K562 (cell line): ENCODE measurements around the gene PEBP1. TPM values are rescaled to one million over a fixed set of nuclear protein-coding genes. Genes with fewer than 3 reads are reported as not detected.

Experiments
- ATAC-seq: fragments of 200-7000 bp; cut with Tn5 transposase; 3 replicates; pipeline ENCODE4 v1.9.1; 2020; ENCODE audit warnings: moderate library complexity
- BruUV-seq: library from RNA; stranded (reverse); fragments of 400-500 nt; replicated peaks from 2 replicates; lab custom pipeline; 2021; lab: Mats Ljungman, UMichigan
- CTCF ChIA-PET: fragments of 300-600 bp; formaldehyde crosslinking; extraction: SDS; loops from one replicate; lab custom pipeline; 2021; ENCODE audit warnings: low intra/inter-chr PET ratio; lab: Yijun Ruan, JAX
- POLR2A ChIA-PET: fragments of 300-600, 350-650 bp; sonication (Branson Sonifier 250); formaldehyde crosslinking; extraction: SDS; loops from one replicate; lab custom pipeline; 2021; ENCODE audit warnings: antibody characterized with exemption, inconsistent platforms; lab: Yijun Ruan, JAX
- DNase-seq, 4 experiments: peaks; one replicate each; pipeline versions ENCODE4 v3.0.0 to v3.0.0-alpha.2; 2011 to 2018; ENCODE audit warnings: low spot score in 3 of 4, mixed read lengths in 3 of 4; ENCODE audit errors: extremely low read depth in 1 of 4
- FAIRE-seq: peaks from 2 replicates; lab custom pipeline; 2011; peaks lifted over from hg19 to GRCh38; lab: Jason Lieb, UNC
- H2AFZ ChIP-seq: 2 replicates; pipeline ENCODE4 v1.6.0; 2011; ENCODE audit warnings: low read depth, low read length, control low read depth, inconsistent platforms
- H3K27ac ChIP-seq: fragments of 200-600 bp; 3 replicates; pipeline ENCODE4 v1.8.0; 2011; ENCODE audit warnings: low read depth, mild to moderate bottlenecking, control low read depth, inconsistent platforms, low read length, moderate library complexity, mixed read lengths; ENCODE audit errors: extremely low read depth
- H3K27me3 ChIP-seq, 2 experiments: fragments of 300-600 bp in 1 of 2; 2 replicates in 1 of 2; 3 replicates in 1 of 2; pipeline versions ENCODE4 v1.6.0 to v1.8.0; 2011; ENCODE audit warnings: inconsistent platforms in 2 of 2, low read length in 2 of 2, mild to moderate bottlenecking in 1 of 2, mixed read lengths in 1 of 2, moderate library complexity in 1 of 2; ENCODE audit not compliant: control insufficient read depth in 2 of 2, insufficient read depth in 2 of 2
- H3K36me3 ChIP-seq: fragments of 300-600 bp; 3 replicates; pipeline ENCODE4 v1.8.0; 2011; ENCODE audit warnings: mild to moderate bottlenecking, low read length, inconsistent platforms; ENCODE audit not compliant: control insufficient read depth, insufficient read depth
- H3K4me1 ChIP-seq, 2 experiments: fragments of 200-600 bp in 1 of 2; replicated peaks in 1 of 2; 2 replicates in 1 of 2; 3 replicates in 1 of 2; pipeline versions ENCODE4 v1.5.1 to v1.8.0; 2011; ENCODE audit warnings: inconsistent platforms in 2 of 2, low read length in 2 of 2, mild to moderate bottlenecking in 1 of 2, mixed read lengths in 1 of 2, moderate library complexity in 1 of 2; ENCODE audit not compliant: control insufficient read depth in 2 of 2, insufficient read depth in 2 of 2
- H3K4me2 ChIP-seq: 2 replicates; pipeline ENCODE4 v1.6.1; 2011; ENCODE audit warnings: low read length, control low read depth, inconsistent platforms, mixed read lengths; ENCODE audit not compliant: insufficient read depth
- H3K4me3 ChIP-seq: fragments of 200-600 bp; sonication (generic), shearing (Covaris generic); 2 replicates; pipeline ENCODE4 v1.5.1; 2016; ENCODE audit warnings: control low read depth, inconsistent platforms
- H3K79me2 ChIP-seq: fragments of 200-600 bp; 3 replicates; pipeline ENCODE4 v1.8.0; 2011; ENCODE audit warnings: low read length, inconsistent platforms; ENCODE audit not compliant: control insufficient read depth, insufficient read depth
- H3K9ac ChIP-seq, 2 experiments: 2 replicates each; pipeline versions ENCODE4 v1.6.0 to v1.6.1; 2011; ENCODE audit warnings: low read depth in 2 of 2, low read length in 2 of 2, control low read depth in 1 of 2, inconsistent platforms in 1 of 2, mild to moderate bottlenecking in 1 of 2, mixed read lengths in 1 of 2; ENCODE audit not compliant: insufficient read depth in 1 of 2
- H3K9me1 ChIP-seq: one replicate; pipeline ENCODE4 v1.6.0; 2011; ENCODE audit warnings: inconsistent platforms, mild to moderate bottlenecking, low read length, moderate library complexity; ENCODE audit not compliant: control insufficient read depth, insufficient read depth
- H3K9me3 ChIP-seq: replicated peaks from 2 replicates; pipeline ENCODE4 v1.5.1; 2011; ENCODE audit warnings: low read depth, low read length, inconsistent platforms; ENCODE audit not compliant: control insufficient read depth, insufficient read depth
- H4K20me1 ChIP-seq: replicated peaks from 2 replicates; pipeline ENCODE4 v1.6.1; 2011; ENCODE audit warnings: low read length, inconsistent platforms, mixed read lengths; ENCODE audit not compliant: control insufficient read depth, insufficient read depth
- CBX8 ChIP-seq: fragments of 200-600 bp; sonication (generic); IDR thresholded peaks from 2 replicates; pipeline ENCODE4 v1.6.1; 2012; ENCODE audit warnings: borderline replicate concordance, mixed run types, low read depth, mild to moderate bottlenecking, moderate library complexity, mixed read lengths, low read length, control low read depth, inconsistent platforms; ENCODE audit not compliant: poor library complexity, severe bottlenecking; ENCODE audit errors: extremely low read depth
- CHD4 ChIP-seq: fragments of 200-600 bp; sonication (generic); IDR thresholded peaks from 3 replicates; pipeline ENCODE4 v1.6.1; 2012; ENCODE audit warnings: low read depth, mild to moderate bottlenecking, mixed read lengths, low read length, inconsistent platforms; ENCODE audit not compliant: insufficient read depth, insufficient replicate concordance, poor library complexity, severe bottlenecking
- ELK3 ChIP-seq: fragments of 450-650 bp; formaldehyde crosslinking; IDR thresholded peaks from 2 replicates; pipeline ENCODE4 v1.4.0; 2020; ENCODE audit warnings: mild to moderate bottlenecking
- ERF ChIP-seq: fragments of 450-650 bp; formaldehyde crosslinking; IDR thresholded peaks from 2 replicates; pipeline ENCODE4 v1.4.0; 2020; ENCODE audit warnings: mild to moderate bottlenecking, mixed read lengths
- HDAC6 ChIP-seq: IDR thresholded peaks from 2 replicates; pipeline ENCODE4 v1.6.1; 2012; ENCODE audit warnings: low read depth, mild to moderate bottlenecking, control low read depth, inconsistent platforms, low read length, moderate library complexity
- PML ChIP-seq: IDR thresholded peaks from 2 replicates; pipeline ENCODE4 v1.6.1; 2012; ENCODE audit warnings: low read length, inconsistent platforms
- SMAD4 ChIP-seq: fragments of 250-450 bp; sonication (Bioruptor Pico); conservative IDR thresholded peaks from 2 replicates; pipeline ENCODE4 v1.8.0; 2021; ENCODE audit warnings: inconsistent platforms, mild to moderate bottlenecking, moderate library complexity
- ZNF695 ChIP-seq: fragments of 450-650 bp; formaldehyde crosslinking; IDR thresholded peaks from 2 replicates; pipeline ENCODE4 v1.4.0; 2020; ENCODE audit warnings: mild to moderate bottlenecking, moderate library complexity
- WGBS: fragments of 100-300 bp; shearing (Covaris generic); methylation state at CpG from one replicate; pipeline ENCODE4 v1.1.6; 2016; ENCODE audit warnings: low coverage, mixed read lengths; ENCODE audit not compliant: insufficient coverage; ENCODE audit errors: missing lambda C conversion rate; 5-methylcytosine and 5-hydroxymethylcytosine counted together
- in situ Hi-C: fragments of 300-500 bp; cut with MboI; formaldehyde crosslinking; loops from 4 replicates; pipeline ENCODE4 v1.15.0; 2018; ENCODE audit warnings: inconsistent platforms, mixed read lengths
- intact Hi-C: fragments of 100-400 bp; cut with micrococcal nuclease; formaldehyde crosslinking; loops from 2 replicates; pipeline ENCODE4 v1.14.2; 2022
- polyA plus RNA-seq, 8 experiments: library from polyadenylated mRNA; depleted of rRNA in 4 of 8; stranded (reverse) in 5 of 8; unstranded in 3 of 8; fragments of >200 nt; fragmentation: Nextera tagmentation in 2 of 8; fragmentation: Illumina TruSeq in 1 of 8; extraction: Ambion mirVana in 2 of 8; extraction: Trizol in 1 of 8; gene quantifications; 2 replicates each; pipeline versions ENCODE4 v1.2.1 to v1.2.3, GENCODE V29; 2011 to 2014; ENCODE audit warnings: inconsistent platforms in 1 of 8, missing spikeins in 1 of 8
- total RNA-seq, 7 experiments: library from RNA; depleted of rRNA in 6 of 7; stranded (reverse); fragments of >200 nt in 6 of 7; fragmentation: Illumina TruSeq in 2 of 7; extraction: Trizol in 2 of 7; gene quantifications; 2 replicates each; pipeline versions ENCODE4 v1.2.1 to v1.2.3, GENCODE V29; 2011 to 2021; ENCODE audit warnings: low replicate concordance in 1 of 7
- TF ChIP-seq, protein P1 (sequence below): IDR thresholded peaks from 2 replicates; pipeline ENCODE4 v1.6.1; 2012; ENCODE audit warnings: low read depth, low read length, improper control_type of control experiment, borderline replicate concordance

Gene PEBP1
- total and polyA plus RNA-seq, 9 of the 15 experiments (the other 6 are each of a cell fraction or from before 2014, with no cell fraction given), result 77.3 to 207 (median 153) TPM

DNA sequence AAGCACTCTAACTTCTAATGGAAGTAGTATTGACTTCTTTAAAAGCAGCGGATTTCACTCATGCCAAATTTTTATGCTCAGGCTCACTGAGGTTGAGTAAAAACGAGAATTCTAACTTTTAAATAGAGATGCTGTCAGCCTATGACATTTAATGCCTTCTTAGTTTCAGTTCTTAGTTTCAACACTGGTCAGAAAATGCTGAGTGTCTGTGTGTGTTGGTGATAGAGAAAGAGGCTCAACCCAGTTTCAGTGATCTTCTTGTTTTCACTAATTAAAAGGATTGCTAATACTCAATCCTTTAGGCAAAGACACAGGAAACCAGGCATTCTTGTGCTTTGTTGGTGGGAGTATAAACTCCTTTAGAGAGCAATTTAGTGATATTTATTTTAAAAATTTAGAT, 31.0 kb downstream of the PEBP1 start:
- no peak overlapping the region for H2AFZ ChIP-seq
- no peaks in the 10 kb centered on the region for H3K27me3 ChIP-seq
- no peak for TF ChIP-seq CHD4
- no peak for TF ChIP-seq ERF (CRISPR knock-in tag)
- TF ChIP-seq ZNF695 (CRISPR knock-in tag), result no peak
- TF ChIP-seq HDAC6, result no peak
- TF ChIP-seq, protein P1, sequence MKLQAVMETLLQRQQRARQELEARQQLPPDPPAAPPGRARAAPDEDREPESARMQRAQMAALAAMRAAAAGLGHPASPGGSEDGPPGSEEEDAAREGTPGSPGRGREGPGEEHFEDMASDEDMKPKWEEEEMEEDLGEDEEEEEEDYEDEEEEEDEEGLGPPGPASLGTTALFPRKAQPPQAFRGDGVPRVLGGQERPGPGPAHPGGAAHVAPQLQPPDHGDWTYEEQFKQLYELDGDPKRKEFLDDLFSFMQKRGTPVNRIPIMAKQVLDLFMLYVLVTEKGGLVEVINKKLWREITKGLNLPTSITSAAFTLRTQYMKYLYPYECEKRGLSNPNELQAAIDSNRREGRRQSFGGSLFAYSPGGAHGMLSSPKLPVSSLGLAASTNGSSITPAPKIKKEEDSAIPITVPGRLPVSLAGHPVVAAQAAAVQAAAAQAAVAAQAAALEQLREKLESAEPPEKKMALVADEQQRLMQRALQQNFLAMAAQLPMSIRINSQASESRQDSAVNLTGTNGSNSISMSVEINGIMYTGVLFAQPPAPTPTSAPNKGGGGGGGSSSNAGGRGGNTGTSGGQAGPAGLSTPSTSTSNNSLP, result no peak
- TF ChIP-seq ELK3 (CRISPR knock-in tag), result no peak
- TF ChIP-seq PML, result no peak
- TF ChIP-seq SMAD4 (CRISPR knock-in tag), result no peak
- TF ChIP-seq CBX8, result no peak
- no peak overlapping the region for H3K9ac ChIP-seq
- WGBS, result 75% methylated on average over 2 of the region's 2 CpGs
- peaks cover 59% of the 10 kb centered on the region for H3K36me3 ChIP-seq
- in situ Hi-C loops, result no loop called here
- H3K4me2 ChIP-seq, result no peak overlapping the region
- H3K9me3 ChIP-seq, result no peaks in the 10 kb centered on the region
- H3K9me1 ChIP-seq, result no peaks in the 10 kb centered on the region
- no peak overlapping the region for H3K27ac ChIP-seq
- no peak for ATAC-seq
- FAIRE-seq, result no peak
- no peak overlapping the region for H3K4me3 ChIP-seq
- no TSS peak for BruUV-seq
- ChIA-PET CTCF (interaction anchor here (0.7 kb wide), 1 partner anchor 54 kb away, joined by 3 read pairs; no protein-coding TSS in a partner anchor), POLR2A (interaction anchor here (0.6 to 0.9 kb wide), 4 partner anchors 9 to 1427 kb away, joined by 3 to 4 read pairs (median 4); no protein-coding TSS in a partner anchor)
- no peaks in the 10 kb centered on the region for H4K20me1 ChIP-seq
- DNase-seq, result no peak
- no peaks in the 10 kb centered on the region for H3K4me1 ChIP-seq
- intact Hi-C loops, result no loop called here
- no peaks in the 10 kb centered on the region for H3K79me2 ChIP-seq
